MM.1S (cell line): ENCODE measurements around the gene MESD.

Experiments
- EZH2 ChIP-seq: fragments of 300-600 bp; sonication (generic); optimal IDR thresholded peaks from 2 replicates; pipeline ENCODE3; 2017; ENCODE audit warnings: low read depth, mild to moderate bottlenecking, antibody characterized with exemption, low read length, mixed read lengths
- EZH2phosphoT487 ChIP-seq: fragments of 300-600 bp; sonication (generic); IDR thresholded peaks from 2 replicates; pipeline ENCODE4 v1.6.1; 2018; ENCODE audit warnings: antibody characterized with exemption, low read length

DNA sequence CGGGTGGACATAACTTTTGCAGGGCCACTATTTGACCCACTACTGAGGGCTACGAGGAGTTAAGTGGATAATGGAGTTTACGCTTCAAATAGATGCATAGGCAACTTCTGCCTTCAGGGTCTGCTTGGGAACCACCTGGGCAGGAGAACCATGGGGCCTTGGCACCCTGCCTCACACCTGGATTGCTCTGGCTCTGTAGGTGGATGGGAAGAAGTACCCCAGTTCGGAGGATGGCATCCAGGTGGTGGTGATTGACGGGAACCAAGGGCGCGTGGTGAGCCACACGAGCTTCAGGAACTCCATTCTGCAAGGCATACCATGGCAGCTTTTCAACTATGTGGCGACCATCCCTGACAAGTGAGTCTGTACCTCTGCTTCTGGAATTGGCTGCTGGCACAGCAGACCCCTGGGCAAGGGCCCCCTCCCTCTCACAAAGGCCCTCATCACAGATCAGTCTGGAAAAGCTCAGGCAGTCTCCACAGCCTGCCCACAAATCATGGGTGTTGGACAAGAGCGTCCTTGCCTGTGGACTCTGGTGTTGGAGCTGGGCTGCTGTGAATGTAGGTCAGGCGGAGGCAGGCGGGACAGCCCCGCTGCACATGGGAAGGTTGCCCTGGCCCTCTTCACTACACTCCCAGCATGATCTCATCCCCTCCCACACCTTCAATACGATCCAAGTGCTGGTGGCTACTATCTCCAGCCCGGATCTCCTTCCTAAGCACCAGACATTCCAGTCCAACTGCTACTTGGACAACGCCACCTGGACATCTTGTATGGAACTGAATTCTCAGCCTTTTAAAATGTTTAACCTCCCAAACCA is 46.7 kb downstream of the MESD start:
- no peak for TF ChIP-seq EZH2
- no peak for TF ChIP-seq EZH2phosphoT487
